ENCODE data around the gene HSPG2.

Gene HSPG2

GRCh38 chr1:21847223-21848205 is 89.6 kb downstream of the HSPG2 start:
- DNase-seq (ENCODE audit: low read depth, low spot score) = no peak
- H3K9ac ChIP-seq (ENCODE audit: insufficient read length) = no peak overlapping the region
- TF ChIP-seq FOXP2 (optimal IDR thresholded peaks at IDR 0.05; ENCODE audit: control extremely low read depth, extremely low read length, insufficient read depth) (no peak), EZH2 (IDR thresholded peaks at IDR 0.05) (no peak), POLR2AphosphoS5 (IDR thresholded peaks at IDR 0.05; ENCODE audit: borderline replicate concordance, low read depth, low read length) (no peak)
- no peak overlapping the region for H3K4me3 ChIP-seq
- H3K9me3 ChIP-seq (ENCODE audit: low read depth, low read length) = no peaks in the 10 kb centered on the region
- H3K27ac ChIP-seq = no peak overlapping the region
- no peaks in the 10 kb centered on the region for H3K36me3 ChIP-seq (ENCODE audit: insufficient read depth, low read length)

GRCh38 chr1:21845646-21846641 is 91.2 kb downstream of the HSPG2 start:
- no peak for TF ChIP-seq POLR2AphosphoS5 (IDR thresholded peaks at IDR 0.05; ENCODE audit: borderline replicate concordance, low read depth, low read length)
- TF ChIP-seq EZH2 (IDR thresholded peaks at IDR 0.05) = no peak
- no peak for TF ChIP-seq FOXP2 (optimal IDR thresholded peaks at IDR 0.05; ENCODE audit: control extremely low read depth, extremely low read length, insufficient read depth)
- no peaks in the 10 kb centered on the region for H3K9me3 ChIP-seq (ENCODE audit: low read depth, low read length)
- H3K36me3 ChIP-seq (ENCODE audit: insufficient read depth, low read length) = no peaks in the 10 kb centered on the region
- H3K9ac ChIP-seq (ENCODE audit: insufficient read length) = no peak overlapping the region
- DNase-seq (ENCODE audit: low read depth, low spot score) = no peak
- H3K4me3 ChIP-seq = no peak overlapping the region
- H3K27ac ChIP-seq = no peak overlapping the region

- DNase-seq (ENCODE audit: low read depth, low spot score) = no peak
- H3K9ac ChIP-seq (ENCODE audit: insufficient read length) = no peak overlapping the region
- H3K36me3 ChIP-seq (ENCODE audit: insufficient read depth, low read length) = no peaks in the 10 kb centered on the region
- no peaks in the 10 kb centered on the region for H3K9me3 ChIP-seq (ENCODE audit: low read depth, low read length)
- H3K27ac ChIP-seq = no peak overlapping the region
- TF ChIP-seq POLR2AphosphoS5 (IDR thresholded peaks at IDR 0.05; ENCODE audit: borderline replicate concordance, low read depth, low read length) (no peak), FOXP2 (optimal IDR thresholded peaks at IDR 0.05; ENCODE audit: control extremely low read depth, extremely low read length, insufficient read depth) (no peak), EZH2 (IDR thresholded peaks at IDR 0.05) (no peak)
- no peak overlapping the region for H3K4me3 ChIP-seq
Measured at GRCh38 chr1:21843996-21844395, 93.1 kb downstream of the HSPG2 start.

- H3K9me3 ChIP-seq (ENCODE audit: low read depth, low read length) = no peaks in the 10 kb centered on the region
- H3K4me3 ChIP-seq = no peak overlapping the region
- H3K27ac ChIP-seq = no peak overlapping the region
- DNase-seq (ENCODE audit: low read depth, low spot score) = no peak
- no peaks in the 10 kb centered on the region for H3K36me3 ChIP-seq (ENCODE audit: insufficient read depth, low read length)
- no peak overlapping the region for H3K9ac ChIP-seq (ENCODE audit: insufficient read length)
- TF ChIP-seq EZH2 (IDR thresholded peaks at IDR 0.05) = no peak
- no peak for TF ChIP-seq FOXP2 (optimal IDR thresholded peaks at IDR 0.05; ENCODE audit: control extremely low read depth, extremely low read length, insufficient read depth)
- no peak for TF ChIP-seq POLR2AphosphoS5 (IDR thresholded peaks at IDR 0.05; ENCODE audit: borderline replicate concordance, low read depth, low read length)
Measured at GRCh38 chr1:21843208-21843607, 93.9 kb downstream of the HSPG2 start.

- Histone ChIP-seq H3K27ac (no peak overlapping the region), H3K36me3 (ENCODE audit: insufficient read depth, low read length) (no peaks in the 10 kb centered on the region), H3K9ac (ENCODE audit: insufficient read length) (no peak overlapping the region), H3K9me3 (ENCODE audit: low read depth, low read length) (no peaks in the 10 kb centered on the region), H3K4me3 (no peak overlapping the region)
- no peak for DNase-seq (ENCODE audit: low read depth, low spot score)
- no peak for TF ChIP-seq EZH2 (IDR thresholded peaks at IDR 0.05)
- TF ChIP-seq POLR2AphosphoS5 (IDR thresholded peaks at IDR 0.05; ENCODE audit: borderline replicate concordance, low read depth, low read length) = no peak
- TF ChIP-seq FOXP2 (optimal IDR thresholded peaks at IDR 0.05; ENCODE audit: control extremely low read depth, extremely low read length, insufficient read depth) = no peak
Measured at GRCh38 chr1:21842606-21843162, 94.4 kb downstream of the HSPG2 start.

- no peak for DNase-seq (ENCODE audit: low read depth, low spot score)
- H3K4me3 ChIP-seq = no peak overlapping the region
- H3K9me3 ChIP-seq (ENCODE audit: low read depth, low read length) = no peaks in the 10 kb centered on the region
- TF ChIP-seq EZH2 (IDR thresholded peaks at IDR 0.05) (no peak), POLR2AphosphoS5 (IDR thresholded peaks at IDR 0.05; ENCODE audit: borderline replicate concordance, low read depth, low read length) (no peak), FOXP2 (optimal IDR thresholded peaks at IDR 0.05; ENCODE audit: control extremely low read depth, extremely low read length, insufficient read depth) (no peak)
- no peaks in the 10 kb centered on the region for H3K36me3 ChIP-seq (ENCODE audit: insufficient read depth, low read length)
- H3K9ac ChIP-seq (ENCODE audit: insufficient read length) = no peak overlapping the region
- no peak overlapping the region for H3K27ac ChIP-seq
Measured at GRCh38 chr1:21841852-21842466, 95.2 kb downstream of the HSPG2 start.

GRCh38 chr1:21840981-21841380 is 96.1 kb downstream of the HSPG2 start:
- no peaks in the 10 kb centered on the region for H3K9me3 ChIP-seq (ENCODE audit: low read depth, low read length)
- H3K36me3 ChIP-seq (ENCODE audit: insufficient read depth, low read length) = no peaks in the 10 kb centered on the region

More at GRCh38 chr1:21840981-21841380, 96.1 kb downstream of the HSPG2 start:
- H3K4me3 ChIP-seq = no peak overlapping the region
- TF ChIP-seq EZH2 (IDR thresholded peaks at IDR 0.05) = no peak
- TF ChIP-seq FOXP2 (optimal IDR thresholded peaks at IDR 0.05; ENCODE audit: control extremely low read depth, extremely low read length, insufficient read depth) = no peak
- no peak for TF ChIP-seq POLR2AphosphoS5 (IDR thresholded peaks at IDR 0.05; ENCODE audit: borderline replicate concordance, low read depth, low read length)
- H3K27ac ChIP-seq = no peak overlapping the region
- H3K9ac ChIP-seq (ENCODE audit: insufficient read length) = no peak overlapping the region
- DNase-seq (ENCODE audit: low read depth, low spot score) = no peak
